LNCAP (cell line): ENCODE measurements around the gene PKMYT1.

Experiments
- CTCF ChIP-seq: fragments of 450-650 bp; IDR thresholded peaks from 2 replicates; pipeline ENCODE4 v1.5.1; 2017; ENCODE audit warnings: mild to moderate bottlenecking

The PKMYT1 gene

GRCh38 chr16:2956579-2956956 lies 23.7 kb downstream of the PKMYT1 start:
- TF ChIP-seq CTCF: no peak

GRCh38 chr16:2955779-2956578 lies 24.3 kb downstream of the PKMYT1 start:
- no peak for TF ChIP-seq CTCF

- no peak for TF ChIP-seq CTCF
These were observed 24.8 kb downstream of the PKMYT1 start for GRCh38 chr16:2955438-2955778.

- no peak for TF ChIP-seq CTCF
These were observed 25.4 kb downstream of the PKMYT1 start for GRCh38 chr16:2954656-2955381.

GRCh38 chr16:2953706-2954627 lies 26.3 kb downstream of the PKMYT1 start:
- TF ChIP-seq CTCF: no peak

GRCh38 chr16:2952679-2953078 lies 27.6 kb downstream of the PKMYT1 start:
- TF ChIP-seq CTCF: no peak

GRCh38 chr16:2950773-2951172 lies 29.5 kb downstream of the PKMYT1 start:
- no peak for TF ChIP-seq CTCF
